OCI-M2 (cell line): ENCODE data around the gene LGALSL.
"Not testable (repeated sequence)": the region's sequence is repeated elsewhere in the genome, so short reads cannot be mapped to it uniquely, and the experiment has no call there.

Source experiments
- DNase-seq: peaks from one replicate; lab custom pipeline; 2025; ENCODE audit not compliant: unreplicated experiment; lab: John Stamatoyannopoulos, UW

LGALSL gene

GRCh38 chr2:64442277-64442676 is 11.7 kb upstream of the LGALSL start:
- DNase-seq: no peak

- no peak for DNase-seq
Observed at GRCh38 chr2:64442801-64443429, 11.0 kb upstream of the LGALSL start.

GRCh38 chr2:64445970-64446369 is 8.0 kb upstream of the LGALSL start:
- DNase-seq: not testable (repeated sequence)

GRCh38 chr2:64447317-64448040 is 6.5 kb upstream of the LGALSL start:
- no peak for DNase-seq

- DNase-seq: no peak
Observed at GRCh38 chr2:64448041-64448426, 5.9 kb upstream of the LGALSL start.

GRCh38 chr2:64451051-64451450 is 2.9 kb upstream of the LGALSL start:
- DNase-seq: no peak

- DNase-seq: no peak
Observed at GRCh38 chr2:64454386-64455332, 697 bp downstream of the LGALSL start.

GRCh38 chr2:64455545-64455944 is 1.6 kb downstream of the LGALSL start:
- no peak for DNase-seq

- DNase-seq: no peak
Observed at GRCh38 chr2:64456293-64456692, 2.3 kb downstream of the LGALSL start.

- DNase-seq: no peak
Observed at GRCh38 chr2:64457524-64457923, 3.6 kb downstream of the LGALSL start.

- no peak for DNase-seq
Observed at GRCh38 chr2:64459575-64459974, 5.6 kb downstream of the LGALSL start.

- no peak for DNase-seq
Observed at GRCh38 chr2:64460330-64460729, 6.4 kb downstream of the LGALSL start.

GRCh38 chr2:64461271-64462058 is 7.5 kb downstream of the LGALSL start:
- DNase-seq: no peak

- DNase-seq: no peak
Observed at GRCh38 chr2:64462171-64462570, 8.2 kb downstream of the LGALSL start.

- DNase-seq: no peak
Observed at GRCh38 chr2:64462940-64463700, 9.2 kb downstream of the LGALSL start.

GRCh38 chr2:64463781-64464180 is 9.8 kb downstream of the LGALSL start:
- DNase-seq: no peak

GRCh38 chr2:64466478-64467085 is 12.6 kb downstream of the LGALSL start:
- no peak for DNase-seq

GRCh38 chr2:64467096-64467843 is 13.3 kb downstream of the LGALSL start:
- no peak for DNase-seq

- DNase-seq: no peak
Observed at GRCh38 chr2:64469261-64469660, 15.3 kb downstream of the LGALSL start.
